ENCODE measurements around the gene GZF1. TPM values are rescaled to one million over a fixed set of nuclear protein-coding genes. Genes with fewer than 3 reads are reported as not detected.

GZF1 gene
- total RNA-seq, 1 donor from 2014 or later, result 28.3 TPM

GRCh38 chr20:23406880-23407279 lies 44.9 kb downstream of the GZF1 start:
- Mint-ChIP-seq H3K36me3 (ENCODE audit: unreplicated experiment) (no peaks in the 10 kb centered on the region), H3K9me3 (ENCODE audit: unreplicated experiment) (peaks cover 2% of the 10 kb centered on the region), H3K27me3 (ENCODE audit: unreplicated experiment) (no peaks in the 10 kb centered on the region), H3K4me1 (ENCODE audit: low read depth, unreplicated experiment) (peaks cover 60% of the 10 kb centered on the region), H3K4me3 (ENCODE audit: unreplicated experiment) (no peak overlapping the region), H3K27ac (ENCODE audit: unreplicated experiment) (no peak overlapping the region)
- no peak for DNase-seq
- TF ChIP-seq CTCF (IDR thresholded peaks at IDR 0.05; ENCODE audit: partially characterized antibody, unreplicated experiment), result no peak

GRCh38 chr20:23407781-23408464 lies 45.9 kb downstream of the GZF1 start:
- Mint-ChIP-seq H3K4me1 (ENCODE audit: low read depth, unreplicated experiment) (peaks cover 52% of the 10 kb centered on the region), H3K27me3 (ENCODE audit: unreplicated experiment) (no peaks in the 10 kb centered on the region), H3K36me3 (ENCODE audit: unreplicated experiment) (no peaks in the 10 kb centered on the region), H3K27ac (ENCODE audit: unreplicated experiment) (no peak overlapping the region), H3K9me3 (ENCODE audit: unreplicated experiment) (peaks cover under 1% of the 10 kb centered on the region), H3K4me3 (ENCODE audit: unreplicated experiment) (no peak overlapping the region)
- DNase-seq, result no peak
- TF ChIP-seq CTCF (IDR thresholded peaks at IDR 0.05; ENCODE audit: partially characterized antibody, unreplicated experiment), result no peak

GRCh38 chr20:23408957-23409356 lies 47.0 kb downstream of the GZF1 start:
- H3K36me3 Mint-ChIP-seq (ENCODE audit: unreplicated experiment), result no peaks in the 10 kb centered on the region
- no peak overlapping the region for H3K4me3 Mint-ChIP-seq (ENCODE audit: unreplicated experiment)
- H3K9me3 Mint-ChIP-seq (ENCODE audit: unreplicated experiment), result no peaks in the 10 kb centered on the region
- no peak for TF ChIP-seq CTCF (IDR thresholded peaks at IDR 0.05; ENCODE audit: partially characterized antibody, unreplicated experiment)
- no peak overlapping the region for H3K27ac Mint-ChIP-seq (ENCODE audit: unreplicated experiment)
- DNase-seq, result no peak
- H3K27me3 Mint-ChIP-seq (ENCODE audit: unreplicated experiment), result no peaks in the 10 kb centered on the region
- peaks cover 45% of the 10 kb centered on the region for H3K4me1 Mint-ChIP-seq (ENCODE audit: low read depth, unreplicated experiment)

GRCh38 chr20:23409800-23410199 lies 47.8 kb downstream of the GZF1 start:
- H3K9me3 Mint-ChIP-seq (ENCODE audit: unreplicated experiment), result no peaks in the 10 kb centered on the region
- no peaks in the 10 kb centered on the region for H3K36me3 Mint-ChIP-seq (ENCODE audit: unreplicated experiment)
- DNase-seq, result no peak
- H3K27ac Mint-ChIP-seq (ENCODE audit: unreplicated experiment), result no peak overlapping the region
- H3K4me1 Mint-ChIP-seq (ENCODE audit: low read depth, unreplicated experiment), result peaks cover 38% of the 10 kb centered on the region
- H3K4me3 Mint-ChIP-seq (ENCODE audit: unreplicated experiment), result no peak overlapping the region
- no peaks in the 10 kb centered on the region for H3K27me3 Mint-ChIP-seq (ENCODE audit: unreplicated experiment)
- no peak for TF ChIP-seq CTCF (IDR thresholded peaks at IDR 0.05; ENCODE audit: partially characterized antibody, unreplicated experiment)

GRCh38 chr20:23410916-23411695 lies 49.1 kb downstream of the GZF1 start:
- Mint-ChIP-seq H3K9me3 (ENCODE audit: unreplicated experiment) (no peaks in the 10 kb centered on the region), H3K36me3 (ENCODE audit: unreplicated experiment) (no peaks in the 10 kb centered on the region), H3K27me3 (ENCODE audit: unreplicated experiment) (no peaks in the 10 kb centered on the region), H3K27ac (ENCODE audit: unreplicated experiment) (peak overlapping the region; percentile 87), H3K4me1 (ENCODE audit: low read depth, unreplicated experiment) (peaks cover 36% of the 10 kb centered on the region), H3K4me3 (ENCODE audit: unreplicated experiment) (peak overlapping the region; percentile 27)
- no peak for DNase-seq
- no peak for TF ChIP-seq CTCF (IDR thresholded peaks at IDR 0.05; ENCODE audit: partially characterized antibody, unreplicated experiment)

Measured in glutamatergic neuron (in vitro differentiated cells).